OCI-LY1 (cell line): ENCODE data around the gene TNP1.

ENCODE experiments used
- EZH2 ChIP-seq: fragments of 200-600 bp; sonication (generic), shearing (Covaris generic); IDR thresholded peaks from 2 replicates; pipeline ENCODE4 v1.8.0; 2017; ENCODE audit warnings: borderline replicate concordance, mixed run types, mild to moderate bottlenecking, antibody characterized with exemption, low read length, moderate library complexity, mixed read lengths
- TF ChIP-seq, protein P1 (sequence below): fragments of 200-600 bp; sonication (generic), shearing (Covaris generic); IDR thresholded peaks from 2 replicates; pipeline ENCODE4 v1.5.1; 2017; ENCODE audit warnings: mild to moderate bottlenecking, antibody characterized with exemption, low read length, moderate library complexity, mixed read lengths

DNA sequence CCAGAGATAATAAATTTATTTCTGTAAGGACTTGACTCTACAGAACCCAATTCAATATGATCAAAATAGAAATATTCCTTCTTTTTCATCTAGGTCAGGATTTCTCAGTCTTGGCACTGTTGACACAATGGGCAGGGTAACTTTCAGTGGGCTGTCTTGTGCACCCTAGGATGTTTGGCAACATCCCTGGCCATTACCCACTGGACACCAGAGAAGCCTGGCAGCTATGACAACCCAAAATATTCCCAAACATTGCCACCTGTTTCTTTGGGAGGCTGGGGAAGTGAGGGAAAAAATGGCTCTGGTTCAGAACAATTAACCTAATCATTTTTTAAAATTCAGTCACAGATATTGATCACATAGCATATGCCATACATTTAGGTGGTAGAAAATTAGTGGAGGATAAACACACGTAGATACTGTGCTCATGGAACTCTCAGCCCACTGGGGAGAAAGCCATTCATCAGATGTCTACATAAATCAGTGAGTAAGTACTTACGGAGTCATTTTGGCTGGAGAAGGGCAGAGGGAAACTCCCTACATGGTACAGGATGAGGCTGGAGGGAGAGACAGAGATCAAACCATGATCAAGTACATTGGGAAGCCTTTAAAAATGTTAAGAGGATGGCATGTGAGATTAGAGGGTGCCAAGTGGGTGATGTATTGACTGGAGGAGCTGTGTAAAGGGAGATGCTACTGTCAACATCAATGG lies 718 bp upstream of the TNP1 start:
- TF ChIP-seq, protein P1, sequence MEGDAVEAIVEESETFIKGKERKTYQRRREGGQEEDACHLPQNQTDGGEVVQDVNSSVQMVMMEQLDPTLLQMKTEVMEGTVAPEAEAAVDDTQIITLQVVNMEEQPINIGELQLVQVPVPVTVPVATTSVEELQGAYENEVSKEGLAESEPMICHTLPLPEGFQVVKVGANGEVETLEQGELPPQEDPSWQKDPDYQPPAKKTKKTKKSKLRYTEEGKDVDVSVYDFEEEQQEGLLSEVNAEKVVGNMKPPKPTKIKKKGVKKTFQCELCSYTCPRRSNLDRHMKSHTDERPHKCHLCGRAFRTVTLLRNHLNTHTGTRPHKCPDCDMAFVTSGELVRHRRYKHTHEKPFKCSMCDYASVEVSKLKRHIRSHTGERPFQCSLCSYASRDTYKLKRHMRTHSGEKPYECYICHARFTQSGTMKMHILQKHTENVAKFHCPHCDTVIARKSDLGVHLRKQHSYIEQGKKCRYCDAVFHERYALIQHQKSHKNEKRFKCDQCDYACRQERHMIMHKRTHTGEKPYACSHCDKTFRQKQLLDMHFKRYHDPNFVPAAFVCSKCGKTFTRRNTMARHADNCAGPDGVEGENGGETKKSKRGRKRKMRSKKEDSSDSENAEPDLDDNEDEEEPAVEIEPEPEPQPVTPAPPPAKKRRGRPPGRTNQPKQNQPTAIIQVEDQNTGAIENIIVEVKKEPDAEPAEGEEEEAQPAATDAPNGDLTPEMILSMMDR, result no peak
- no peak for TF ChIP-seq EZH2
